ENCODE results near the gene NTSR1.
A peak's percentile ranks its signal among the peaks of the same experiment; 100 is the strongest.

NTSR1 gene

GRCh38 chr20:62708591-62709536, at the start of gene NTSR1:
TSS of gene NTSR1 (plus strand) at chr20:62708836. CDS start at chr20:62709208, 372 bp downstream.
- DNase-seq (ENCODE audit: low spot score), result no peak

GRCh38 chr20:62659488-62660239, 49.0 kb upstream of the NTSR1 start:
- DNase-seq (ENCODE audit: low spot score), result no peak

- no peak for DNase-seq (ENCODE audit: low spot score)
Measured at GRCh38 chr20:62660240-62660615, 48.4 kb upstream of the NTSR1 start.

- no peak for DNase-seq (ENCODE audit: low spot score)
Measured at GRCh38 chr20:62660768-62661167, 47.9 kb upstream of the NTSR1 start.

- DNase-seq (ENCODE audit: low spot score), result no peak
Measured at GRCh38 chr20:62661647-62662046, 47.0 kb upstream of the NTSR1 start.

GRCh38 chr20:62662422-62662821, 46.2 kb upstream of the NTSR1 start:
- DNase-seq (ENCODE audit: low spot score), result no peak

GRCh38 chr20:62663145-62664018, 45.3 kb upstream of the NTSR1 start:
- no peak for DNase-seq (ENCODE audit: low spot score)

GRCh38 chr20:62664019-62664971, 44.3 kb upstream of the NTSR1 start:
- DNase-seq (ENCODE audit: low spot score), result no peak

- no peak for DNase-seq (ENCODE audit: low spot score)
Measured at GRCh38 chr20:62665153-62665754, 43.4 kb upstream of the NTSR1 start.

GRCh38 chr20:62665826-62666735, 42.6 kb upstream of the NTSR1 start:
- DNase-seq (ENCODE audit: low spot score), result no peak

GRCh38 chr20:62666736-62667529, 41.7 kb upstream of the NTSR1 start:
- DNase-seq (ENCODE audit: low spot score), result no peak

- DNase-seq (ENCODE audit: low spot score), result no peak
Measured at GRCh38 chr20:62667530-62668440, 40.9 kb upstream of the NTSR1 start.

GRCh38 chr20:62668441-62669027, 40.1 kb upstream of the NTSR1 start:
- peak; percentile 42 for DNase-seq (ENCODE audit: low spot score)

- no peak for DNase-seq (ENCODE audit: low spot score)
Measured at GRCh38 chr20:62669249-62669648, 39.4 kb upstream of the NTSR1 start.

- DNase-seq (ENCODE audit: low spot score), result no peak
Measured at GRCh38 chr20:62670156-62670555, 38.5 kb upstream of the NTSR1 start.

- DNase-seq (ENCODE audit: low spot score), result no peak
Measured at GRCh38 chr20:62670998-62671397, 37.6 kb upstream of the NTSR1 start.

- DNase-seq (ENCODE audit: low spot score), result no peak
Measured at GRCh38 chr20:62671765-62672164, 36.9 kb upstream of the NTSR1 start.

All from hematopoietic multipotent progenitor cell treated with erythropoietin and hydrocortisone succinate and interleukin-3 and kit ligand, for 17 days (in vitro differentiated cells).